DOHH2 (cell line): ENCODE data around the gene SPATA24.

Source experiments
- H3F3A ChIP-seq: fragments of 200-600 bp; sonication (generic), shearing (Covaris generic); 2 replicates; pipeline ENCODE4 v1.6.0; 2016; ENCODE audit warnings: antibody characterized with exemption, mild to moderate bottlenecking; ENCODE audit not compliant: control insufficient read depth, insufficient read depth
- H3K27ac ChIP-seq: fragments of 200-600 bp; sonication (generic); 2 replicates; pipeline ENCODE4 v1.5.1; 2014; ENCODE audit warnings: low read depth, mild to moderate bottlenecking, low read length, moderate library complexity
- H3K27me3 ChIP-seq: fragments of 200-600 bp; sonication (generic); 2 replicates; pipeline ENCODE4 v1.6.1; 2014; ENCODE audit warnings: mild to moderate bottlenecking, low read length, mixed read lengths; ENCODE audit not compliant: control insufficient read depth
- H3K36me3 ChIP-seq: fragments of 200-600 bp; sonication (generic); 2 replicates; pipeline ENCODE4 v1.6.1; 2014; ENCODE audit warnings: mild to moderate bottlenecking, low read length, moderate library complexity, mixed read lengths; ENCODE audit not compliant: control insufficient read depth
- H3K4me1 ChIP-seq: fragments of 200-600 bp; sonication (generic); 2 replicates; pipeline ENCODE4 v1.6.1; 2014; ENCODE audit warnings: mild to moderate bottlenecking, low read length, mixed read lengths; ENCODE audit not compliant: control insufficient read depth
- H3K4me2 ChIP-seq: fragments of 200-600 bp; sonication (generic); 2 replicates; pipeline ENCODE4 v1.6.0; 2014; ENCODE audit warnings: mild to moderate bottlenecking, low read length, moderate library complexity
- H3K4me3 ChIP-seq: fragments of 200-600 bp; sonication (generic); 2 replicates; pipeline ENCODE4 v1.5.1; 2014; ENCODE audit warnings: mild to moderate bottlenecking, low read length, mixed read lengths
- H3K79me2 ChIP-seq: fragments of 200-600 bp; sonication (generic); 2 replicates; pipeline ENCODE4 v1.6.1; 2014; ENCODE audit warnings: mild to moderate bottlenecking, low read length, mixed read lengths; ENCODE audit not compliant: control insufficient read depth
- H3K9me2 ChIP-seq: fragments of 200-600 bp; sonication (generic); replicated peaks from 2 replicates; pipeline ENCODE4 v1.6.1; 2014; ENCODE audit warnings: mild to moderate bottlenecking, low read length, mixed read lengths; ENCODE audit not compliant: control insufficient read depth
- H3K9me3 ChIP-seq: fragments of 200-600 bp; sonication (generic); 2 replicates; pipeline ENCODE4 v1.6.1; 2014; ENCODE audit warnings: antibody characterized with exemption, low read length, mixed read lengths; ENCODE audit not compliant: control insufficient read depth, insufficient read depth
- H4K20me1 ChIP-seq: fragments of 200-600 bp; sonication (generic); 2 replicates; pipeline ENCODE4 v1.6.0; 2014; ENCODE audit warnings: low read depth, mild to moderate bottlenecking, antibody characterized with exemption, low read length, moderate library complexity; ENCODE audit not compliant: control insufficient read depth, insufficient read depth
- CTCF ChIP-seq: fragments of 200-600 bp; sonication (generic); IDR thresholded peaks from one replicate; pipeline ENCODE4 v1.5.1; 2014; ENCODE audit warnings: antibody characterized with exemption, mild to moderate bottlenecking, low read depth, low read length; ENCODE audit not compliant: poor library complexity, severe bottlenecking
- EZH2phosphoT487 ChIP-seq: fragments of 200-600 bp; sonication (generic); IDR thresholded peaks from 2 replicates; pipeline ENCODE4 v1.6.1; 2017; ENCODE audit warnings: borderline replicate concordance, mild to moderate bottlenecking, antibody characterized with exemption, low read length, moderate library complexity, mixed read lengths

Gene SPATA24

GRCh38 chr5:139394123-139394653 lies 9.7 kb downstream of the SPATA24 start:
- TF ChIP-seq CTCF (peak; percentile 57), EZH2phosphoT487 (no peak)
- Histone ChIP-seq H3F3A (peaks cover 18% of the 10 kb centered on the region), H3K4me2 (peak overlapping the region; percentile 99), H4K20me1 (no peaks in the 10 kb centered on the region), H3K36me3 (peaks cover 64% of the 10 kb centered on the region), H3K79me2 (peaks cover 67% of the 10 kb centered on the region), H3K4me1 (peaks cover 64% of the 10 kb centered on the region), H3K9me2 (no peaks in the 10 kb centered on the region), H3K9me3 (no peaks in the 10 kb centered on the region), H3K4me3 (peak overlapping the region; percentile 99), H3K27me3 (no peaks in the 10 kb centered on the region), H3K27ac (0 out of 2 replicates have a peak overlapping the region, but pooled peaks have one; percentile 99)

GRCh38 chr5:139393497-139394122 lies 10.3 kb downstream of the SPATA24 start:
- Histone ChIP-seq H3K27me3 (no peaks in the 10 kb centered on the region), H3K9me2 (no peaks in the 10 kb centered on the region), H3K4me1 (peaks cover 65% of the 10 kb centered on the region), H3K9me3 (no peaks in the 10 kb centered on the region), H3K79me2 (peaks cover 73% of the 10 kb centered on the region), H3K36me3 (peaks cover 69% of the 10 kb centered on the region), H3K4me2 (peak overlapping the region; percentile 99), H3K4me3 (peak overlapping the region; percentile 99), H3K27ac (peak overlapping the region; percentile 99), H4K20me1 (no peaks in the 10 kb centered on the region), H3F3A (peaks cover 21% of the 10 kb centered on the region)
- TF ChIP-seq CTCF (no peak), EZH2phosphoT487 (no peak)

- peak overlapping the region; percentile 99 for H3K27ac ChIP-seq
- H3K4me1 ChIP-seq: peaks cover 69% of the 10 kb centered on the region
- peaks cover 80% of the 10 kb centered on the region for H3K79me2 ChIP-seq
These were observed 11.0 kb downstream of the SPATA24 start for GRCh38 chr5:139392678-139393496.

More at GRCh38 chr5:139392678-139393496, 11.0 kb downstream of the SPATA24 start:
- Histone ChIP-seq H3F3A (peaks cover 24% of the 10 kb centered on the region), H3K4me3 (peak overlapping the region; percentile 99), H3K27me3 (no peaks in the 10 kb centered on the region), H4K20me1 (no peaks in the 10 kb centered on the region), H3K36me3 (peaks cover 75% of the 10 kb centered on the region), H3K9me3 (no peaks in the 10 kb centered on the region), H3K4me2 (peak overlapping the region; percentile 99), H3K9me2 (no peaks in the 10 kb centered on the region)
- TF ChIP-seq CTCF (peak; percentile 89), EZH2phosphoT487 (no peak)
